HG02571 (cell line): ENCODE data around the gene GNAS.
A peak's percentile ranks its signal among the peaks of the same experiment; 100 is the strongest.

Experiments used
- ATAC-seq: cut with Tn5 transposase; IDR thresholded peaks from one replicate; pipeline ENCODE4 v1.9.1; 2021; ENCODE audit warnings: mild to moderate bottlenecking, moderate library complexity; ENCODE audit not compliant: unreplicated experiment

GNAS gene

GRCh38 chr20:58895448-58896180 is 43.1 kb downstream of the GNAS start:
- ATAC-seq = no peak

- no peak for ATAC-seq
Measured at GRCh38 chr20:58896820-58897219, 44.3 kb downstream of the GNAS start.

- no peak for ATAC-seq
Measured at GRCh38 chr20:58897488-58897887, 45.0 kb downstream of the GNAS start.

GRCh38 chr20:58898629-58899408 is 46.3 kb downstream of the GNAS start:
- no peak for ATAC-seq

GRCh38 chr20:58899512-58899911 is 47.0 kb downstream of the GNAS start:
- no peak for ATAC-seq

- ATAC-seq = no peak
Measured at GRCh38 chr20:58900397-58900796, 47.9 kb downstream of the GNAS start.

- ATAC-seq = no peak
Measured at GRCh38 chr20:58901488-58902402, 49.2 kb downstream of the GNAS start.

- ATAC-seq = no peak
Measured at GRCh38 chr20:58903614-58904013, 51.1 kb downstream of the GNAS start.

GRCh38 chr20:58905236-58905635 is 52.7 kb downstream of the GNAS start:
- ATAC-seq = no peak

- no peak for ATAC-seq
Measured at GRCh38 chr20:58906111-58906510, 53.6 kb downstream of the GNAS start.

- no peak for ATAC-seq
Measured at GRCh38 chr20:58906894-58907293, 54.4 kb downstream of the GNAS start.

GRCh38 chr20:58907320-58908137 is 55.0 kb downstream of the GNAS start:
- ATAC-seq = peak; percentile 80

GRCh38 chr20:58908221-58908620 is 55.7 kb downstream of the GNAS start:
- ATAC-seq = no peak

GRCh38 chr20:58908941-58909340 is 56.4 kb downstream of the GNAS start:
- no peak for ATAC-seq

- ATAC-seq = no peak
Measured at GRCh38 chr20:58909585-58909984, 57.1 kb downstream of the GNAS start.

GRCh38 chr20:58910473-58910872 is 58.0 kb downstream of the GNAS start:
- ATAC-seq = no peak

GRCh38 chr20:58911309-58911708 is 58.8 kb downstream of the GNAS start:
- ATAC-seq = no peak

- no peak for ATAC-seq
Measured at GRCh38 chr20:58911970-58912369, 59.5 kb downstream of the GNAS start.

- no peak for ATAC-seq
Measured at GRCh38 chr20:58913079-58913478, 60.6 kb downstream of the GNAS start.

GRCh38 chr20:58918621-58919020 is 66.1 kb downstream of the GNAS start:
- ATAC-seq = no peak
